HepG2 (cell line): ENCODE data around the gene ZNF500. TPM values are rescaled to one million over a fixed set of nuclear protein-coding genes. Genes with fewer than 3 reads are reported as not detected.

Experiments used
- HMG20B ChIP-seq: conservative IDR thresholded peaks from 2 replicates; pipeline ENCODE4 v1.6.1; 2016; ENCODE audit warnings: missing genetic modification reagents, missing compliant biosample characterization
- HMGA1 ChIP-seq: sonication (generic); formaldehyde crosslinking; conservative IDR thresholded peaks from 2 replicates; pipeline ENCODE4 v1.4.0; 2020; ENCODE audit warnings: missing genetic modification reagents
- JARID2 ChIP-seq: sonication (generic); formaldehyde crosslinking; IDR thresholded peaks from 2 replicates; pipeline ENCODE4 v1.8.1; 2023; ENCODE audit warnings: missing genetic modification reagents, inconsistent platforms; ENCODE audit not compliant: insufficient replicate concordance
- MED1 ChIP-seq: sonication (generic); formaldehyde crosslinking; IDR thresholded peaks from 2 replicates; pipeline ENCODE4 v1.4.0; 2020; ENCODE audit warnings: missing genetic modification reagents
- SIN3A ChIP-seq: IDR thresholded peaks from 2 replicates; pipeline ENCODE4 v1.6.1; 2011; ENCODE audit warnings: low read depth, mild to moderate bottlenecking, control low read depth, low read length, borderline replicate concordance
- ZMYM3 ChIP-seq: sonication (generic); formaldehyde crosslinking; IDR thresholded peaks from 2 replicates; pipeline ENCODE4 v1.5.1; 2020; ENCODE audit warnings: mild to moderate bottlenecking, missing genetic modification reagents
- ZNF607 ChIP-seq: sonication (generic); formaldehyde crosslinking; IDR thresholded peaks from 2 replicates; pipeline ENCODE4 v1.5.1; 2020; ENCODE audit warnings: missing genetic modification reagents, mild to moderate bottlenecking, borderline replicate concordance
- ZNF883 ChIP-seq: sonication (generic); formaldehyde crosslinking; IDR thresholded peaks from 2 replicates; pipeline ENCODE4 v1.5.1; 2020; ENCODE audit warnings: mild to moderate bottlenecking, missing genetic modification reagents; ENCODE audit errors: not compliant biosample characterization
- polyA plus RNA-seq, 8 experiments: library from polyadenylated mRNA; depleted of rRNA in 3 of 8; stranded (reverse) in 7 of 8; unstranded in 1 of 8; fragments of >200 nt; fragmentation: Illumina TruSeq in 4 of 8; extraction: Trizol in 4 of 8; gene quantifications; 2 replicates each; pipeline versions ENCODE4 v1.2.1 to v1.2.3, GENCODE V29; 2011 to 2016; ENCODE audit warnings: low read depth in 4 of 8, missing spikeins in 1 of 8, mixed read lengths in 1 of 8; ENCODE audit not compliant: insufficient read depth in 1 of 8
- total RNA-seq, 5 experiments: library from RNA; depleted of rRNA; stranded (reverse); fragments of >200 nt; fragmentation: Illumina TruSeq; extraction: Trizol; gene quantifications; 2 replicates each; pipeline ENCODE4 v1.2.3, GENCODE V29; 2016; ENCODE audit warnings: low read depth in 1 of 5
- TF ChIP-seq, protein P1 (sequence below): sonication (generic); formaldehyde crosslinking; IDR thresholded peaks from 2 replicates; pipeline ENCODE4 v1.4.0; 2020; ENCODE audit warnings: missing genetic modification reagents
- TF ChIP-seq, protein P2 (sequence below): sonication (generic); formaldehyde crosslinking; IDR thresholded peaks from 2 replicates; pipeline ENCODE4 v1.5.0; 2020; ENCODE audit warnings: missing genetic modification reagents
- TF ChIP-seq, protein P3 (sequence below): sonication (generic); formaldehyde crosslinking; IDR thresholded peaks from 2 replicates; pipeline ENCODE4 v1.4.0; 2020; ENCODE audit warnings: missing genetic modification reagents, borderline replicate concordance

ZNF500 gene
- total and polyA plus RNA-seq, 2 of the 13 experiments (the other 11 are each of a cell fraction or from before 2014, with no cell fraction given) = 6.1 to 12.2 TPM

DNA sequence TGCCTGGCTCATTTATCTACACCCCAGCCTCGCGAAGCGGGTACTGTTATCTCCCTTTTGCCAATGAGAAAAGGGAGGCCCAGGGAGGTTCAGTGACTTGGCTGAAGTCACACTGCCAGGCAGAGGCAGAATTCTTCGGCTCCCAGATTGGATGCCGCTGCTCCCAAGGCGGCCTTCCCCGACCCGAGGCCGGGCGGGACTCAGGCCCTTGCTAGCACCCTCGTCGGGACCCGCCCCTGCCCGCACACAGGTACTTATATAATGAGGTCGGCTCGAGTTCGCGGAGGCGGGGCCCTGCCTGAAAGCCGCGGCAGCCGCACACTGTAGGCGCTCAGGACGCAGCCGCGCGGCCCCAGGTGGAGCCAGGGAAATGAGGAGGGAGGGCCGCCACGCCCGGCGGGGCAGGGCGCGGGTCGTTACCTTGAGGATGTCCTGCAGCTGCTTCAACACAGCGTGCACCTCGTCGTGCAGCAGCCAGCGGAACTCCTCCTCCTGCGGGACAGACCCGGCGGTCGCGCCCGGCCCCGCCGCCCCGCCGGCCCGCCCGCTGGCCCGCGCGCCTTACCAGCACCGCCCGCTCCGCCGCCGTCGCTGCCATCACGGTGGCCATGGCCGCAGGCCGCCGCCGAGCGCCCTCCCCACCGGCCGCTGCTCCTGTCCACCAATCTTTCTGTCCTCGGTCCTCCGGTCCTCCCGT, 35.1 kb upstream of the ZNF500 start, which contains the start of gene ROGDI (continued):
- TF ChIP-seq, protein P1, sequence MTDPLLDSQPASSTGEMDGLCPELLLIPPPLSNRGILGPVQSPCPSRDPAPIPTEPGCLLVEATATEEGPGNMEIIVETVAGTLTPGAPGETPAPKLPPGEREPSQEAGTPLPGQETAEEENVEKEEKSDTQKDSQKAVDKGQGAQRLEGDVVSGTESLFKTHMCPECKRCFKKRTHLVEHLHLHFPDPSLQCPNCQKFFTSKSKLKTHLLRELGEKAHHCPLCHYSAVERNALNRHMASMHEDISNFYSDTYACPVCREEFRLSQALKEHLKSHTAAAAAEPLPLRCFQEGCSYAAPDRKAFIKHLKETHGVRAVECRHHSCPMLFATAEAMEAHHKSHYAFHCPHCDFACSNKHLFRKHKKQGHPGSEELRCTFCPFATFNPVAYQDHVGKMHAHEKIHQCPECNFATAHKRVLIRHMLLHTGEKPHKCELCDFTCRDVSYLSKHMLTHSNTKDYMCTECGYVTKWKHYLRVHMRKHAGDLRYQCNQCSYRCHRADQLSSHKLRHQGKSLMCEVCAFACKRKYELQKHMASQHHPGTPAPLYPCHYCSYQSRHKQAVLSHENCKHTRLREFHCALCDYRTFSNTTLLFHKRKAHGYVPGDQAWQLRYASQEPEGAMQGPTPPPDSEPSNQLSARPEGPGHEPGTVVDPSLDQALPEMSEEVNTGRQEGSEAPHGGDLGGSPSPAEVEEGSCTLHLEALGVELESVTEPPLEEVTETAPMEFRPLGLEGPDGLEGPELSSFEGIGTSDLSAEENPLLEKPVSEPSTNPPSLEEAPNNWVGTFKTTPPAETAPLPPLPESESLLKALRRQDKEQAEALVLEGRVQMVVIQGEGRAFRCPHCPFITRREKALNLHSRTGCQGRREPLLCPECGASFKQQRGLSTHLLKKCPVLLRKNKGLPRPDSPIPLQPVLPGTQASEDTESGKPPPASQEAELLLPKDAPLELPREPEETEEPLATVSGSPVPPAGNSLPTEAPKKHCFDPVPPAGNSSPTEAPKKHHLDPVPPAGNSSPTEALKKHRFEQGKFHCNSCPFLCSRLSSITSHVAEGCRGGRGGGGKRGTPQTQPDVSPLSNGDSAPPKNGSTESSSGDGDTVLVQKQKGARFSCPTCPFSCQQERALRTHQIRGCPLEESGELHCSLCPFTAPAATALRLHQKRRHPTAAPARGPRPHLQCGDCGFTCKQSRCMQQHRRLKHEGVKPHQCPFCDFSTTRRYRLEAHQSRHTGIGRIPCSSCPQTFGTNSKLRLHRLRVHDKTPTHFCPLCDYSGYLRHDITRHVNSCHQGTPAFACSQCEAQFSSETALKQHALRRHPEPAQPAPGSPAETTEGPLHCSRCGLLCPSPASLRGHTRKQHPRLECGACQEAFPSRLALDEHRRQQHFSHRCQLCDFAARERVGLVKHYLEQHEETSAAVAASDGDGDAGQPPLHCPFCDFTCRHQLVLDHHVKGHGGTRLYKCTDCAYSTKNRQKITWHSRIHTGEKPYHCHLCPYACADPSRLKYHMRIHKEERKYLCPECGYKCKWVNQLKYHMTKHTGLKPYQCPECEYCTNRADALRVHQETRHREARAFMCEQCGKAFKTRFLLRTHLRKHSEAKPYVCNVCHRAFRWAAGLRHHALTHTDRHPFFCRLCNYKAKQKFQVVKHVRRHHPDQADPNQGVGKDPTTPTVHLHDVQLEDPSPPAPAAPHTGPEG = no peak
- TF ChIP-seq SIN3A (peak; percentile 76; the same call in 1 of the 2 replicates), JARID2 (CRISPR knock-in tag) (no peak), ZMYM3 (CRISPR knock-in tag) (no peak), ZNF883 (no peak), HMG20B (CRISPR knock-in tag) (no peak), HMGA1 (CRISPR knock-in tag) (no peak), ZNF607 (CRISPR knock-in tag) (0 out of 2 replicates have a peak, but pooled peaks have one; percentile 68), MED1 (CRISPR knock-in tag) (peak; percentile 67; the same call in 1 of the 2 replicates)
- TF ChIP-seq, protein P2, sequence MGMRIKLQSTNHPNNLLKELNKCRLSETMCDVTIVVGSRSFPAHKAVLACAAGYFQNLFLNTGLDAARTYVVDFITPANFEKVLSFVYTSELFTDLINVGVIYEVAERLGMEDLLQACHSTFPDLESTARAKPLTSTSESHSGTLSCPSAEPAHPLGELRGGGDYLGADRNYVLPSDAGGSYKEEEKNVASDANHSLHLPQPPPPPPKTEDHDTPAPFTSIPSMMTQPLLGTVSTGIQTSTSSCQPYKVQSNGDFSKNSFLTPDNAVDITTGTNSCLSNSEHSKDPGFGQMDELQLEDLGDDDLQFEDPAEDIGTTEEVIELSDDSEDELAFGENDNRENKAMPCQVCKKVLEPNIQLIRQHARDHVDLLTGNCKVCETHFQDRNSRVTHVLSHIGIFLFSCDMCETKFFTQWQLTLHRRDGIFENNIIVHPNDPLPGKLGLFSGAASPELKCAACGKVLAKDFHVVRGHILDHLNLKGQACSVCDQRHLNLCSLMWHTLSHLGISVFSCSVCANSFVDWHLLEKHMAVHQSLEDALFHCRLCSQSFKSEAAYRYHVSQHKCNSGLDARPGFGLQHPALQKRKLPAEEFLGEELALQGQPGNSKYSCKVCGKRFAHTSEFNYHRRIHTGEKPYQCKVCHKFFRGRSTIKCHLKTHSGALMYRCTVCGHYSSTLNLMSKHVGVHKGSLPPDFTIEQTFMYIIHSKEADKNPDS (CRISPR knock-in tag) = no peak
- TF ChIP-seq, protein P3, sequence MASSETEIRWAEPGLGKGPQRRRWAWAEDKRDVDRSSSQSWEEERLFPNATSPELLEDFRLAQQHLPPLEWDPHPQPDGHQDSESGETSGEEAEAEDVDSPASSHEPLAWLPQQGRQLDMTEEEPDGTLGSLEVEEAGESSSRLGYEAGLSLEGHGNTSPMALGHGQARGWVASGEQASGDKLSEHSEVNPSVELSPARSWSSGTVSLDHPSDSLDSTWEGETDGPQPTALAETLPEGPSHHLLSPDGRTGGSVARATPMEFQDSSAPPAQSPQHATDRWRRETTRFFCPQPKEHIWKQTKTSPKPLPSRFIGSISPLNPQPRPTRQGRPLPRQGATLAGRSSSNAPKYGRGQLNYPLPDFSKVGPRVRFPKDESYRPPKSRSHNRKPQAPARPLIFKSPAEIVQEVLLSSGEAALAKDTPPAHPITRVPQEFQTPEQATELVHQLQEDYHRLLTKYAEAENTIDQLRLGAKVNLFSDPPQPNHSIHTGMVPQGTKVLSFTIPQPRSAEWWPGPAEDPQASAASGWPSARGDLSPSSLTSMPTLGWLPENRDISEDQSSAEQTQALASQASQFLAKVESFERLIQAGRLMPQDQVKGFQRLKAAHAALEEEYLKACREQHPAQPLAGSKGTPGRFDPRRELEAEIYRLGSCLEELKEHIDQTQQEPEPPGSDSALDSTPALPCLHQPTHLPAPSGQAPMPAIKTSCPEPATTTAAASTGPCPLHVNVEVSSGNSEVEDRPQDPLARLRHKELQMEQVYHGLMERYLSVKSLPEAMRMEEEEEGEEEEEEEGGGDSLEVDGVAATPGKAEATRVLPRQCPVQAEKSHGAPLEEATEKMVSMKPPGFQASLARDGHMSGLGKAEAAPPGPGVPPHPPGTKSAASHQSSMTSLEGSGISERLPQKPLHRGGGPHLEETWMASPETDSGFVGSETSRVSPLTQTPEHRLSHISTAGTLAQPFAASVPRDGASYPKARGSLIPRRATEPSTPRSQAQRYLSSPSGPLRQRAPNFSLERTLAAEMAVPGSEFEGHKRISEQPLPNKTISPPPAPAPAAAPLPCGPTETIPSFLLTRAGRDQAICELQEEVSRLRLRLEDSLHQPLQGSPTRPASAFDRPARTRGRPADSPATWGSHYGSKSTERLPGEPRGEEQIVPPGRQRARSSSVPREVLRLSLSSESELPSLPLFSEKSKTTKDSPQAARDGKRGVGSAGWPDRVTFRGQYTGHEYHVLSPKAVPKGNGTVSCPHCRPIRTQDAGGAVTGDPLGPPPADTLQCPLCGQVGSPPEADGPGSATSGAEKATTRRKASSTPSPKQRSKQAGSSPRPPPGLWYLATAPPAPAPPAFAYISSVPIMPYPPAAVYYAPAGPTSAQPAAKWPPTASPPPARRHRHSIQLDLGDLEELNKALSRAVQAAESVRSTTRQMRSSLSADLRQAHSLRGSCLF (CRISPR knock-in tag) = no peak
